Loucy (cell line): ENCODE data around the gene CFAP53.

Experiments used
- H2AFZ ChIP-seq: fragments of 200-600 bp; sonication (generic); 2 replicates; pipeline ENCODE4 v1.6.0; 2016; ENCODE audit warnings: antibody characterized with exemption, mild to moderate bottlenecking, low read length, moderate library complexity
- H3F3A ChIP-seq: fragments of 200-600 bp; 2 replicates; pipeline ENCODE4 v1.6.0; 2016; ENCODE audit warnings: antibody characterized with exemption, low read depth, mild to moderate bottlenecking
- H3K27me3 ChIP-seq: fragments of 200-600 bp; sonication (generic); 2 replicates; pipeline ENCODE4 v1.6.1; 2014; ENCODE audit warnings: low read length, mild to moderate bottlenecking; ENCODE audit not compliant: insufficient read depth, poor library complexity, severe bottlenecking
- H3K36me3 ChIP-seq: fragments of 200-600 bp; sonication (generic); 2 replicates; pipeline ENCODE4 v1.6.1; 2016; ENCODE audit warnings: low read length; ENCODE audit not compliant: insufficient read depth
- H3K4me1 ChIP-seq: fragments of 200-600 bp; sonication (generic); 2 replicates; pipeline ENCODE4 v1.5.1; 2014; ENCODE audit warnings: low read length, mild to moderate bottlenecking; ENCODE audit not compliant: insufficient read depth, poor library complexity, severe bottlenecking
- H3K4me2 ChIP-seq: fragments of 200-600 bp; sonication (generic); 2 replicates; pipeline ENCODE4 v1.6.0; 2014; ENCODE audit warnings: antibody characterized with exemption, low read length, low read depth, mild to moderate bottlenecking; ENCODE audit not compliant: poor library complexity, severe bottlenecking
- H3K4me3 ChIP-seq: fragments of 200-600 bp; sonication (generic); 2 replicates; pipeline ENCODE4 v1.5.1; 2014; ENCODE audit warnings: low read length, mild to moderate bottlenecking, mixed read lengths; ENCODE audit not compliant: poor library complexity, severe bottlenecking
- H3K79me2 ChIP-seq: fragments of 200-600 bp; sonication (generic); 2 replicates; pipeline ENCODE4 v1.6.1; 2014; ENCODE audit warnings: low read length; ENCODE audit not compliant: insufficient read depth
- H3K9ac ChIP-seq: fragments of 200-600 bp; sonication (generic); 2 replicates; pipeline ENCODE4 v1.6.0; 2014; ENCODE audit warnings: mild to moderate bottlenecking, low read depth, low read length, moderate library complexity; ENCODE audit not compliant: poor library complexity, severe bottlenecking
- H3K9me2 ChIP-seq: fragments of 200-600 bp; sonication (generic); replicated peaks from 2 replicates; pipeline ENCODE4 v1.6.1; 2016; ENCODE audit warnings: low read depth, low read length, mixed read lengths
- H3K9me3 ChIP-seq: fragments of 200-600 bp; sonication (generic); 2 replicates; pipeline ENCODE4 v1.6.1; 2014; ENCODE audit warnings: mild to moderate bottlenecking, antibody characterized with exemption, low read length, low read depth; ENCODE audit not compliant: insufficient read depth
- H4K20me1 ChIP-seq: fragments of 200-600 bp; sonication (generic); 2 replicates; pipeline ENCODE4 v1.6.0; 2014; ENCODE audit warnings: antibody characterized with exemption, low read length, mild to moderate bottlenecking; ENCODE audit not compliant: insufficient read depth, poor library complexity, severe bottlenecking
- EZH2phosphoT487 ChIP-seq: fragments of 200-600 bp; IDR thresholded peaks from 2 replicates; pipeline ENCODE4 v1.6.1; 2018; ENCODE audit warnings: antibody characterized with exemption, mild to moderate bottlenecking, moderate library complexity, borderline replicate concordance
- TF ChIP-seq, protein P1 (sequence below): fragments of 200-600 bp; sonication (generic); conservative IDR thresholded peaks from 2 replicates; pipeline ENCODE4 v1.5.1; 2014; ENCODE audit warnings: mild to moderate bottlenecking, antibody characterized with exemption, low read length

CFAP53 gene

GRCh38 chr18:50276452-50276851 is 10.2 kb upstream of the CFAP53 start:
- H2AFZ ChIP-seq, result no peak overlapping the region
- H3K36me3 ChIP-seq, result peaks cover 55% of the 10 kb centered on the region; the same call in 1 of the 2 replicates
- H3K9ac ChIP-seq, result no peak overlapping the region
- no peaks in the 10 kb centered on the region for H3K27me3 ChIP-seq
- H3K4me1 ChIP-seq, result peaks cover 21% of the 10 kb centered on the region
- no peak overlapping the region for H3K4me2 ChIP-seq
- no peak overlapping the region for H3K4me3 ChIP-seq
- H3K79me2 ChIP-seq, result peaks cover 35% of the 10 kb centered on the region
- no peaks in the 10 kb centered on the region for H3F3A ChIP-seq
- H4K20me1 ChIP-seq, result peaks cover 27% of the 10 kb centered on the region
- TF ChIP-seq EZH2phosphoT487, result no peak
- TF ChIP-seq, protein P1, sequence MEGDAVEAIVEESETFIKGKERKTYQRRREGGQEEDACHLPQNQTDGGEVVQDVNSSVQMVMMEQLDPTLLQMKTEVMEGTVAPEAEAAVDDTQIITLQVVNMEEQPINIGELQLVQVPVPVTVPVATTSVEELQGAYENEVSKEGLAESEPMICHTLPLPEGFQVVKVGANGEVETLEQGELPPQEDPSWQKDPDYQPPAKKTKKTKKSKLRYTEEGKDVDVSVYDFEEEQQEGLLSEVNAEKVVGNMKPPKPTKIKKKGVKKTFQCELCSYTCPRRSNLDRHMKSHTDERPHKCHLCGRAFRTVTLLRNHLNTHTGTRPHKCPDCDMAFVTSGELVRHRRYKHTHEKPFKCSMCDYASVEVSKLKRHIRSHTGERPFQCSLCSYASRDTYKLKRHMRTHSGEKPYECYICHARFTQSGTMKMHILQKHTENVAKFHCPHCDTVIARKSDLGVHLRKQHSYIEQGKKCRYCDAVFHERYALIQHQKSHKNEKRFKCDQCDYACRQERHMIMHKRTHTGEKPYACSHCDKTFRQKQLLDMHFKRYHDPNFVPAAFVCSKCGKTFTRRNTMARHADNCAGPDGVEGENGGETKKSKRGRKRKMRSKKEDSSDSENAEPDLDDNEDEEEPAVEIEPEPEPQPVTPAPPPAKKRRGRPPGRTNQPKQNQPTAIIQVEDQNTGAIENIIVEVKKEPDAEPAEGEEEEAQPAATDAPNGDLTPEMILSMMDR, result no peak
- no peaks in the 10 kb centered on the region for H3K9me2 ChIP-seq
- no peaks in the 10 kb centered on the region for H3K9me3 ChIP-seq

DNA sequence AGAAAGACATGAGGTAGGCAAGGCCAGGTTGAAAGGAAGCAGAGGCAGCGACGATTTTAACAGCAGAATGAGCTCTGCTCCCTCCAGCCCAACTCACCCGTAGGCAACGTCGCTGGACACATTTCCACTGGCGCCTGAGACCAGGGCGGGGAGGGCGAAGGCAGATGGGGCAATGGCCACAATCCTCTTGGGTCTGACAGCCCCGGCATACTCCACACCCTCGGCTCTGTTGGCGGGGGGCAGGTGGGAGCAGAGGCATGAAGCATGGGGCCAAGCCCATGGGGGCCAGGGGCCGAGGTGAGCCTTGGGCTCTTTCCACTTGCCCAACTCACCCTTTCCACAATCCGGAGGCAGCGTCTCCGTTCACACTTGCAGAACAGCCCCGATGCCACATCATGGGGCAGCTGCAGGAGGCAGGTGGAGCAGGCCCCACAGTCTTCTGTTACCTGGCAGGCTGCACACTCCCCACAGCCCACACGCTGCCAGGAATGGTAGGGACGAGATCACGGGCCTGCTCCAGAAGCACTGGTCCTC is 9.3 kb upstream of the CFAP53 start:
- Histone ChIP-seq H3K9ac (no peak overlapping the region), H3K4me1 (peaks cover 21% of the 10 kb centered on the region), H4K20me1 (peaks cover 25% of the 10 kb centered on the region), H3K4me3 (no peak overlapping the region), H3K79me2 (peaks cover 28% of the 10 kb centered on the region), H3K9me3 (no peaks in the 10 kb centered on the region), H3F3A (no peaks in the 10 kb centered on the region), H3K36me3 (peaks cover 62% of the 10 kb centered on the region; the same call in 1 of the 2 replicates), H3K4me2 (no peak overlapping the region), H2AFZ (no peak overlapping the region), H3K9me2 (no peaks in the 10 kb centered on the region), H3K27me3 (no peaks in the 10 kb centered on the region)
- TF ChIP-seq, protein P1, result no peak
- no peak for TF ChIP-seq EZH2phosphoT487

DNA sequence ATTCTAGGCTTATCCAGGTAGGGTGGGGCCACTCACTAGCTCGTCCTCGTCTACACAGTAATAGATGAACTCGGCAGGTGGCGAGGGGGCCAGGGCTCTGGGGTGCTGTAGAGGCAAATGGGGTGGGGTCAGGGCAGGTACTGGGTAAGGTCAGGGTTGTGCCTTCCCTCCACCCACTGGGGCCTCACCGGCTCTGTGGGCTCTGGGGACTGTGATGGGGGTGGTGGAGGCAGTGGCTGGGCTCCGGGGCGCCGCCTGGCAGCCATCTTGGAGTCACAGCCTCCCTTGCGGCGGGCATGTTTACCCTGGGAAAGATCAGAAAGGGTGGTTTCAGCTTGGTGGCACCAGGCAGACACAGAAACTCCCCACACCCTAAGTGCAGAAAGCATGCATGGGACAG is 8.6 kb upstream of the CFAP53 start:
- Histone ChIP-seq H3K9me2 (no peaks in the 10 kb centered on the region), H3K9ac (no peak overlapping the region), H3K4me2 (no peak overlapping the region), H3K4me1 (peaks cover 17% of the 10 kb centered on the region), H2AFZ (no peak overlapping the region), H3K9me3 (no peaks in the 10 kb centered on the region), H4K20me1 (peaks cover 24% of the 10 kb centered on the region), H3K79me2 (peaks cover 22% of the 10 kb centered on the region), H3K4me3 (no peak overlapping the region), H3K36me3 (peaks cover 65% of the 10 kb centered on the region; the same call in 1 of the 2 replicates), H3F3A (no peaks in the 10 kb centered on the region), H3K27me3 (no peaks in the 10 kb centered on the region)
- no peak for TF ChIP-seq EZH2phosphoT487
- TF ChIP-seq, protein P1, result no peak
